HEK293 (cell line): ENCODE measurements around the gene TUBGCP6.

Source experiments
- CTCF ChIP-seq: fragments of 450-650 bp; formaldehyde crosslinking; IDR thresholded peaks from 2 replicates; pipeline ENCODE4 v1.5.1; 2016; ENCODE audit warnings: missing biosample characterization, missing genetic modification characterization
- MZF1 ChIP-seq: fragments of 450-650 bp; formaldehyde crosslinking; IDR thresholded peaks from 2 replicates; pipeline ENCODE4 v1.5.1; 2017; ENCODE audit warnings: missing biosample characterization, missing genetic modification characterization, borderline replicate concordance
- WT1 ChIP-seq: fragments of 450-650 bp; formaldehyde crosslinking; IDR thresholded peaks from 2 replicates; pipeline ENCODE4 v1.5.1; 2016; ENCODE audit warnings: missing biosample characterization, missing genetic modification characterization
- ZNF302 ChIP-seq: fragments of 450-650 bp; formaldehyde crosslinking; IDR thresholded peaks from 2 replicates; pipeline ENCODE4 v1.5.1; 2016; ENCODE audit warnings: missing biosample characterization, missing genetic modification characterization, low read depth
- ZNF692 ChIP-seq: fragments of 450-650 bp; formaldehyde crosslinking; IDR thresholded peaks from 2 replicates; pipeline ENCODE4 v1.5.1; 2016; ENCODE audit warnings: missing biosample characterization, missing genetic modification characterization
- ZSCAN30 ChIP-seq: fragments of 450-650 bp; IDR thresholded peaks from 2 replicates; pipeline ENCODE4 v1.5.1; 2018; ENCODE audit warnings: missing biosample characterization, mild to moderate bottlenecking, missing genetic modification characterization, moderate library complexity

- no peak for TF ChIP-seq WT1 (tag by site-specific recombination)
- TF ChIP-seq CTCF (tag by site-specific recombination) = no peak
- no peak for TF ChIP-seq MZF1 (tag by site-specific recombination)
- no peak for TF ChIP-seq ZNF692 (tag by site-specific recombination)
- no peak for TF ChIP-seq ZSCAN30
- TF ChIP-seq ZNF302 (tag by site-specific recombination) = no peak
Observed at GRCh38 chr22:50232481-50233151, 12.2 kb downstream of the TUBGCP6 start.
